Activated effector memory CD4-positive, alpha-beta T cell treated with anti-CD3 and anti-CD28 coated beads, Interleukin-2, amount 50 U/mL, for 16 hours (primary cell): ENCODE measurements around the gene GPR137B.

Experiments used
- DNase-seq: peaks from one replicate; pipeline ENCODE4 v3.0.0-alpha.2; 2020

GPR137B gene

GRCh38 chr1:236207121-236207520 is 64.8 kb downstream of the GPR137B start:
- no peak for DNase-seq

GRCh38 chr1:236207569-236207968 is 65.2 kb downstream of the GPR137B start:
- DNase-seq: no peak

GRCh38 chr1:236209185-236209584 is 66.8 kb downstream of the GPR137B start:
- no peak for DNase-seq

GRCh38 chr1:236209713-236210112 is 67.4 kb downstream of the GPR137B start:
- no peak for DNase-seq

- no peak for DNase-seq
Observed at GRCh38 chr1:236211815-236212214, 69.5 kb downstream of the GPR137B start.

GRCh38 chr1:236213534-236213933 is 71.2 kb downstream of the GPR137B start:
- DNase-seq: no peak

- DNase-seq: no peak
Observed at GRCh38 chr1:236214761-236215160, 72.4 kb downstream of the GPR137B start.

- DNase-seq: no peak
Observed at GRCh38 chr1:236220473-236220872, 78.1 kb downstream of the GPR137B start.

GRCh38 chr1:236222632-236223031 is 80.3 kb downstream of the GPR137B start:
- DNase-seq: no peak

GRCh38 chr1:236228411-236228810 is 86.1 kb downstream of the GPR137B start:
- no peak for DNase-seq

- no peak for DNase-seq
Observed at GRCh38 chr1:236235116-236235515, 92.8 kb downstream of the GPR137B start.

- DNase-seq: no peak
Observed at GRCh38 chr1:236239092-236239585, 96.8 kb downstream of the GPR137B start.

GRCh38 chr1:236240675-236241074 is 98.3 kb downstream of the GPR137B start:
- DNase-seq: no peak

GRCh38 chr1:236242568-236242967 is 100.2 kb downstream of the GPR137B start:
- no peak for DNase-seq

GRCh38 chr1:236247286-236247685 is 104.9 kb downstream of the GPR137B start:
- no peak for DNase-seq

- DNase-seq: no peak
Observed at GRCh38 chr1:236251587-236251986, 109.2 kb downstream of the GPR137B start.

- DNase-seq: no peak
Observed at GRCh38 chr1:236253119-236253518, 110.8 kb downstream of the GPR137B start.

GRCh38 chr1:236253918-236254637 is 111.7 kb downstream of the GPR137B start:
- DNase-seq: no peak

- DNase-seq: no peak
Observed at GRCh38 chr1:236257216-236257615, 114.9 kb downstream of the GPR137B start.

- no peak for DNase-seq
Observed at GRCh38 chr1:236258114-236258622, 115.8 kb downstream of the GPR137B start.
